Keratinocyte (primary cell): ENCODE data around the gene FAM219A. TPM values are rescaled to one million over a fixed set of nuclear protein-coding genes. Genes with fewer than 3 reads are reported as not detected.

Experiments
- DNase-seq: peaks from one replicate; pipeline ENCODE4 v3.0.0-alpha.2; 2011; ENCODE audit warnings: low read depth, missing footprints, low spot score
- FAIRE-seq: peaks from 2 replicates; lab custom pipeline; 2011; peaks lifted over from hg19 to GRCh38; lab: Jason Lieb, UNC
- H2AFZ ChIP-seq: 2 replicates; pipeline ENCODE4 v1.6.0; 2012; ENCODE audit warnings: low read length, control low read depth, inconsistent platforms; ENCODE audit not compliant: control insufficient read depth
- H3K27ac ChIP-seq: 2 replicates; pipeline ENCODE4 v1.5.1; 2011; ENCODE audit warnings: low read length; ENCODE audit not compliant: control insufficient read depth, insufficient read depth
- H3K27me3 ChIP-seq: 3 replicates; pipeline ENCODE4 v1.6.0; 2011; ENCODE audit warnings: low read length; ENCODE audit not compliant: control insufficient read depth, insufficient read depth; ENCODE audit errors: extremely low read depth
- H3K36me3 ChIP-seq, 2 experiments: 2 replicates in 1 of 2; 3 replicates in 1 of 2; pipeline ENCODE4 v1.5.1; 2011; ENCODE audit warnings: low read length in 2 of 2, mild to moderate bottlenecking in 1 of 2; ENCODE audit not compliant: control insufficient read depth in 2 of 2, insufficient read depth in 2 of 2; ENCODE audit errors: extremely low read depth in 1 of 2
- H3K4me1 ChIP-seq: 3 replicates; pipeline ENCODE4 v1.5.1; 2011; ENCODE audit warnings: low read length; ENCODE audit not compliant: control insufficient read depth, insufficient read depth; ENCODE audit errors: extremely low read depth
- H3K4me2 ChIP-seq: 3 replicates; pipeline ENCODE4 v1.6.0; 2011; ENCODE audit warnings: low read depth, low read length; ENCODE audit not compliant: control insufficient read depth, insufficient read depth; ENCODE audit errors: extremely low read depth
- H3K4me3 ChIP-seq, 3 experiments: fragments of 200-600 bp in 1 of 3; sonication (generic) in 1 of 3; 2 replicates in 2 of 3; 3 replicates in 1 of 3; pipeline ENCODE4 v1.5.1; 2011 to 2016; ENCODE audit warnings: low read length in 3 of 3, mild to moderate bottlenecking in 3 of 3, control low read depth in 2 of 3, inconsistent platforms in 1 of 3, low read depth in 1 of 3, mixed read lengths in 1 of 3, mixed run types in 1 of 3, moderate library complexity in 1 of 3; ENCODE audit not compliant: control insufficient read depth in 2 of 3, insufficient read depth in 2 of 3; ENCODE audit errors: extremely low read depth in 1 of 3
- H3K79me2 ChIP-seq: 2 replicates; pipeline ENCODE4 v1.6.0; 2012; ENCODE audit warnings: low read length; ENCODE audit not compliant: control insufficient read depth, insufficient read depth
- H3K9ac ChIP-seq: 3 replicates; pipeline ENCODE4 v1.6.0; 2011; ENCODE audit warnings: low read length; ENCODE audit not compliant: control insufficient read depth, insufficient read depth; ENCODE audit errors: extremely low read depth
- H3K9me1 ChIP-seq: 3 replicates; pipeline ENCODE4 v1.6.0; 2011; ENCODE audit warnings: low read length; ENCODE audit not compliant: control insufficient read depth, insufficient read depth; ENCODE audit errors: extremely low read depth
- H3K9me3 ChIP-seq: 2 replicates; pipeline ENCODE4 v1.5.1; 2012; ENCODE audit warnings: low read depth, low read length; ENCODE audit not compliant: control insufficient read depth
- H4K20me1 ChIP-seq: 3 replicates; pipeline ENCODE4 v1.6.0; 2011; ENCODE audit warnings: low read length; ENCODE audit not compliant: control insufficient read depth, insufficient read depth; ENCODE audit errors: extremely low read depth
- EZH2 ChIP-seq: IDR thresholded peaks from one replicate; pipeline ENCODE4 v1.6.1; 2012; ENCODE audit warnings: inconsistent platforms, mild to moderate bottlenecking, low read length, moderate library complexity
- dilution Hi-C: fragments of 300-500 bp; cut with MboI; formaldehyde crosslinking; loops from one replicate; pipeline ENCODE4 v1.7.0; 2020; ENCODE audit warnings: low sequenced_read_pairs; ENCODE audit not compliant: extremely low pct_ligation_motif_present
- polyA plus RNA-seq, 5 experiments: library from polyadenylated mRNA; depleted of rRNA in 3 of 5; stranded (reverse) in 3 of 5; stranded (forward) in 1 of 5; unstranded in 1 of 5; fragments of >200 nt; gene quantifications; 1 replicate in 1 of 5; 2 replicates in 3 of 5; 3 replicates in 1 of 5; pipeline versions ENCODE4 v1.2.1 to v1.2.3, GENCODE V29; 2011 to 2012; ENCODE audit warnings: missing spikeins in 2 of 5, low read depth in 1 of 5, low replicate concordance in 1 of 5
- TF ChIP-seq, protein P1 (sequence below), 3 experiments: IDR thresholded peaks in 1 of 3; conservative IDR thresholded peaks in 1 of 3; optimal IDR thresholded peaks in 1 of 3; 2 replicates in 2 of 3; 3 replicates in 1 of 3; pipeline versions ENCODE3 to v1.5.1; 2011; ENCODE audit warnings: low read length in 3 of 3, mild to moderate bottlenecking in 3 of 3, moderate library complexity in 2 of 3, control low read depth in 1 of 3, inconsistent platforms in 1 of 3; ENCODE audit not compliant: insufficient read depth in 2 of 3; ENCODE audit errors: extremely low read depth in 1 of 3

Gene FAM219A
- polyA plus RNA-seq, 1 donor (not counting 4 experiments of a cell fraction or from before 2014, with no cell fraction given): 8.9 TPM

DNA sequence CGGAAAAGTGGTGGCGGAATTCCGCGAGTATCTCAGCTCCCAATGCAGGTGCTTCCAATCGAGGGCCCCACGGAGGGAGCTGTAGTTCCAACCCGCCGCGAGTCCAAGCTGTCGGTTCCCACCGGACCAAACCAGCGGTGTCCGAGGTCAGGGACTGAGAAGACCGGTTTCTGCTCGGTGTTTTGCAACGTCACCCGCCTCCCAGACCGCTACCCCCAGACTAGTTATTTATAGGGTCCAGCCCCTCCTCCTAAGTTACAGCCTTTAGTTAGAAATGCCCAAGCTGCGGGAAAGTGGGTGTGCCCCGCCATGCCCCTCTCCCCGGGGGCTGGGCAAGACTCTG lies 81.0 kb downstream of the FAM219A start:
- peaks cover 40% of the 10 kb centered on the region for H3K4me1 ChIP-seq
- H3K4me3 ChIP-seq: peak overlapping the region; percentile 70 to 74 (median 73)
- peak overlapping the region; percentile 98 for H2AFZ ChIP-seq
- peaks cover 16% of the 10 kb centered on the region for H3K27me3 ChIP-seq
- no peaks in the 10 kb centered on the region for H3K36me3 ChIP-seq
- peak overlapping the region; percentile 71 for H3K9ac ChIP-seq
- H3K79me2 ChIP-seq: no peaks in the 10 kb centered on the region
- TF ChIP-seq EZH2: no peak
- TF ChIP-seq, protein P1, sequence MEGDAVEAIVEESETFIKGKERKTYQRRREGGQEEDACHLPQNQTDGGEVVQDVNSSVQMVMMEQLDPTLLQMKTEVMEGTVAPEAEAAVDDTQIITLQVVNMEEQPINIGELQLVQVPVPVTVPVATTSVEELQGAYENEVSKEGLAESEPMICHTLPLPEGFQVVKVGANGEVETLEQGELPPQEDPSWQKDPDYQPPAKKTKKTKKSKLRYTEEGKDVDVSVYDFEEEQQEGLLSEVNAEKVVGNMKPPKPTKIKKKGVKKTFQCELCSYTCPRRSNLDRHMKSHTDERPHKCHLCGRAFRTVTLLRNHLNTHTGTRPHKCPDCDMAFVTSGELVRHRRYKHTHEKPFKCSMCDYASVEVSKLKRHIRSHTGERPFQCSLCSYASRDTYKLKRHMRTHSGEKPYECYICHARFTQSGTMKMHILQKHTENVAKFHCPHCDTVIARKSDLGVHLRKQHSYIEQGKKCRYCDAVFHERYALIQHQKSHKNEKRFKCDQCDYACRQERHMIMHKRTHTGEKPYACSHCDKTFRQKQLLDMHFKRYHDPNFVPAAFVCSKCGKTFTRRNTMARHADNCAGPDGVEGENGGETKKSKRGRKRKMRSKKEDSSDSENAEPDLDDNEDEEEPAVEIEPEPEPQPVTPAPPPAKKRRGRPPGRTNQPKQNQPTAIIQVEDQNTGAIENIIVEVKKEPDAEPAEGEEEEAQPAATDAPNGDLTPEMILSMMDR (optimal IDR thresholded peaks at IDR 0.05 in 1 of 3, IDR thresholded peaks at IDR 0.05 in 1 of 3, conservative IDR thresholded peaks at IDR 0.05 in 1 of 3; ENCODE audit: extremely low read depth in 1 of 3, insufficient read depth in 2 of 3, low read length in 3 of 3): no peak
- peaks cover 4% of the 10 kb centered on the region for H4K20me1 ChIP-seq
- H3K9me1 ChIP-seq: no peaks in the 10 kb centered on the region
- H3K4me2 ChIP-seq: peak overlapping the region; percentile 99
- H3K9me3 ChIP-seq: no peaks in the 10 kb centered on the region
- dilution Hi-C loops: no loop called here
- no peak for DNase-seq
- no peak for FAIRE-seq
- no peak overlapping the region for H3K27ac ChIP-seq

DNA sequence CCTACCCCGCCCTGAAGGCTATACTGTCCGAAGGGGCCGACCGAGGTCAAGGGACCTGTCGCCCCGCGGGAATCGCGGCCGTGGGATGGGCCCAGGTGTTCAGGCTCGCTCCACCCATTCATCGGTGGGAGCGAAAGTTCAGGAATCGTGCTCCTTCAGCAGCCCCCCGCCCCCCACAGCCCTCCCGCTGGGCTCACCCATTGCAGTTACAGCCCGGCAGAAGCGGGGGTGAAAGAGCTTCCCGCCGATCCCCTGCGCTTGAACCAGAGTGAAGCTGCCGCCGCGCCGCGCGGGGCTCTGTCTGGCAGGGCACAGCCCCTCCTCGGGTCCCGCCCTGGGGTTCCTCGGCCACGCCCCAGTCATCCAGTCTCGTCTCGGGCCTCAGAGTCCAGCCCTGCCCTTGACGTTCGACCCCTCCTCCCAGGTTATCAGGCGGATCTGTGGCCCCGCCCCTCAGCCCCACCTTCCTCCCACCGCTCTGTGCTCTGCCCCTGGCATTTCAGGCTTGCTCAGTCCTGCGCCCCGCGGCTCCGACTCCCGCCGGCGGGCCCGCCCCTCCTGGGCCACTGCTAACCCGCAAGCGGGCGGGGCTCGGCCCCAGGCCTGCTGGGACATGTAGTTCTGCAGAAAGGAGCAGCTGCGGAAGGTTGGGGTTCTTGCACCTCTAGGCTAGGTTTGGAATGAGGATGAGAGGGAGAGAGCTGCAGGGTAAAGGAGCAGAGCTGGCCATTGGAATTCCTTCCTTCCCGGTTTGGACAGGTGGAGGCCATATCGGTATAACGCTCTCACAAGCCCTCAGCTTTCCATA lies 81.6 kb downstream of the FAM219A start, which contains the start of gene MYORG:
Gene MYORG, minus strand, starts transcription at position 303 of the 808 bp plus-strand sequence. CDS start 3,955 bp downstream, outside the sequence.
- H3K27ac ChIP-seq: peak within 1 kb of the TSS; percentile 13

More for the DNA sequence above, 81.6 kb downstream of the FAM219A start, which contains the start of gene MYORG:
- H3K4me2 ChIP-seq: peak within 1 kb of the TSS; percentile 99
- FAIRE-seq: peak; percentile 94
- peaks cover 2% of the 10 kb centered on the region for H3K9me3 ChIP-seq
- DNase-seq: peak; percentile 93
- peaks cover 41% of the 10 kb centered on the region for H3K4me1 ChIP-seq
- H3K27me3 ChIP-seq: peaks cover 14% of the 10 kb centered on the region
- H3K4me3 ChIP-seq: peak within 1 kb of the TSS; percentile 70 to 74 (median 73)
- H4K20me1 ChIP-seq: peaks cover 4% of the 10 kb centered on the region
- H3K9ac ChIP-seq: peak within 1 kb of the TSS; percentile 71
- peaks cover 0 to 1% of the 10 kb centered on the region in 2 experiments for H3K36me3 ChIP-seq
- no peak for TF ChIP-seq EZH2
- TF ChIP-seq, protein P1 (optimal IDR thresholded peaks at IDR 0.05 in 1 of 3, IDR thresholded peaks at IDR 0.05 in 1 of 3, conservative IDR thresholded peaks at IDR 0.05 in 1 of 3; ENCODE audit: extremely low read depth in 1 of 3, insufficient read depth in 2 of 3, low read length in 3 of 3): no peak
- no peaks in the 10 kb centered on the region for H3K79me2 ChIP-seq
- peak within 1 kb of the TSS; percentile 98 for H2AFZ ChIP-seq
- dilution Hi-C loops: no loop called here
- H3K9me1 ChIP-seq: no peaks in the 10 kb centered on the region
